A549 (cell line): ENCODE data around the gene EEFSEC. TPM values are rescaled to one million over a fixed set of nuclear protein-coding genes. Genes with fewer than 3 reads are reported as not detected.
A peak's percentile ranks its signal among the peaks of the same experiment; 100 is the strongest.

Experiments
- ATAC-seq, 2 experiments: fragments of 200-7000 bp in 1 of 2; fragments of >200 bp in 1 of 2; cut with Nextera tagmentation in 1 of 2; cut with Tn5 transposase in 1 of 2; 3 replicates each; pipeline versions ENCODE4 v1.8.0 to v1.9.1; 2018 to 2020; ENCODE audit warnings: mild to moderate bottlenecking in 1 of 2, moderate library complexity in 1 of 2
- CTCF ChIA-PET: fragments of 300-600 bp; sonication (Branson Sonifier 250); formaldehyde crosslinking; extraction: SDS; loops from one replicate; lab custom pipeline; 2021; ENCODE audit warnings: antibody characterized with exemption, inconsistent platforms; lab: Yijun Ruan, JAX
- POLR2A ChIA-PET: fragments of 350-600 bp; formaldehyde crosslinking; extraction: SDS; loops from one replicate; lab custom pipeline; 2021; ENCODE audit warnings: antibody characterized with exemption, inconsistent platforms; lab: Yijun Ruan, JAX
- DNase-seq, 2 experiments: peaks; one replicate each; pipeline versions ENCODE4 v3.0.0 to v3.0.0-alpha.2; 2011 to 2016; ENCODE audit warnings: low read depth in 1 of 2, low spot score in 1 of 2
- FAIRE-seq: peaks from 2 replicates; lab custom pipeline; 2011; peaks lifted over from hg19 to GRCh38; lab: Jason Lieb, UNC
- H3K27ac ChIP-seq, 2 experiments: fragments of >200 bp; sonication (Bioruptor Twin); formaldehyde crosslinking; 3 replicates each; pipeline ENCODE4 v1.5.1; 2016 to 2017
- H3K4me1 ChIP-seq: fragments of >200 bp; sonication (Bioruptor Twin); formaldehyde crosslinking; 3 replicates; pipeline ENCODE4 v1.6.1; 2016
- H3K4me2 ChIP-seq: fragments of >200 bp; sonication (Bioruptor Twin); formaldehyde crosslinking; 3 replicates; pipeline ENCODE4 v1.6.1; 2016
- H3K4me3 ChIP-seq: fragments of >200 bp; sonication (Bioruptor Twin); formaldehyde crosslinking; 3 replicates; pipeline ENCODE4 v1.5.1; 2016
- H3K9me3 ChIP-seq: fragments of >200 bp; sonication (Bioruptor Twin); formaldehyde crosslinking; 3 replicates; pipeline ENCODE4 v1.6.1; 2016
- BCL3 ChIP-seq: fragments of >200 bp; sonication (Bioruptor Twin); formaldehyde crosslinking; IDR thresholded peaks from 3 replicates; pipeline ENCODE4 v1.6.1; 2016
- BHLHE40 ChIP-seq: IDR thresholded peaks from 2 replicates; pipeline ENCODE4 v1.6.1; 2012; ENCODE audit warnings: low read depth, low read length, inconsistent platforms
- CBX8 ChIP-seq: fragments of 200-600 bp; sonication (generic); IDR thresholded peaks from 2 replicates; pipeline ENCODE4 v1.6.1; 2016
- CEBPB ChIP-seq, 2 experiments: fragments of >200 bp in 1 of 2; sonication (Bioruptor Twin) in 1 of 2; formaldehyde crosslinking in 1 of 2; IDR thresholded peaks; 2 replicates each; pipeline ENCODE4 v1.6.1; 2012 to 2016
- CHD2 ChIP-seq: fragments of 150-350 bp; IDR thresholded peaks from 2 replicates; pipeline ENCODE4 v1.6.1; 2014; ENCODE audit warnings: low read length; ENCODE audit not compliant: partially characterized antibody
- E2F6 ChIP-seq: IDR thresholded peaks from 2 replicates; pipeline ENCODE4 v1.6.1; 2012; ENCODE audit warnings: low read depth, borderline replicate concordance
- EHMT2 ChIP-seq: fragments of 200-600 bp; sonication (generic); IDR thresholded peaks from 2 replicates; pipeline ENCODE4 v1.6.1; 2016; ENCODE audit warnings: antibody characterized with exemption, low read depth, mild to moderate bottlenecking, moderate library complexity
- ELK1 ChIP-seq: fragments of 150-350 bp; IDR thresholded peaks from 2 replicates; pipeline ENCODE4 v1.6.1; 2014; ENCODE audit warnings: low read depth, mild to moderate bottlenecking, low read length
- ESRRA ChIP-seq: fragments of 150-350 bp; IDR thresholded peaks from 2 replicates; pipeline ENCODE4 v1.6.1; 2014; ENCODE audit warnings: mild to moderate bottlenecking, low read length, borderline replicate concordance
- FOXS1 ChIP-seq: fragments of 250-450 bp; sonication (Bioruptor Pico); IDR thresholded peaks from 2 replicates; pipeline ENCODE4 v1.5.0; 2020; ENCODE audit warnings: mild to moderate bottlenecking, moderate library complexity
- HOXA7 ChIP-seq: fragments of 250-450 bp; sonication (Bioruptor Pico); IDR thresholded peaks from 2 replicates; pipeline ENCODE4 v1.5.0; 2020; ENCODE audit warnings: mild to moderate bottlenecking, moderate library complexity
- JUN ChIP-seq, 2 experiments: fragments of >200 bp; sonication (Bioruptor Twin); formaldehyde crosslinking; IDR thresholded peaks; 2 replicates in 1 of 2; 3 replicates in 1 of 2; pipeline ENCODE4 v1.6.1; 2016 to 2017
- KDM1A ChIP-seq: fragments of 200-600 bp; sonication (generic); IDR thresholded peaks from 2 replicates; pipeline ENCODE4 v1.6.1; 2016; ENCODE audit warnings: low read depth, mild to moderate bottlenecking
- MAX ChIP-seq: IDR thresholded peaks from 2 replicates; pipeline ENCODE4 v1.6.1; 2012
- NFE2L2 ChIP-seq: fragments of 150-350 bp; conservative IDR thresholded peaks from 2 replicates; pipeline ENCODE4 v1.6.1; 2014; ENCODE audit warnings: low read length
- PHF8 ChIP-seq: fragments of 200-600 bp; sonication (generic); IDR thresholded peaks from 2 replicates; pipeline ENCODE4 v1.6.1; 2016; ENCODE audit warnings: low read depth, mild to moderate bottlenecking, antibody characterized with exemption, moderate library complexity, borderline replicate concordance
- POLR2A ChIP-seq: IDR thresholded peaks from 2 replicates; pipeline ENCODE4 v1.6.1; 2012; ENCODE audit warnings: mild to moderate bottlenecking, low read length
- RARB ChIP-seq: fragments of 250-450 bp; sonication (Bioruptor Pico); IDR thresholded peaks from 2 replicates; pipeline ENCODE4 v1.8.0; 2021; ENCODE audit warnings: mild to moderate bottlenecking, moderate library complexity
- RFX5 ChIP-seq: fragments of 450-650 bp; IDR thresholded peaks from 2 replicates; pipeline ENCODE4 v1.7.1; 2014; ENCODE audit warnings: antibody characterized with exemption, mild to moderate bottlenecking, moderate library complexity
- RNF2 ChIP-seq: fragments of 200-600 bp; sonication (generic); IDR thresholded peaks from 2 replicates; pipeline ENCODE4 v1.6.1; 2016; ENCODE audit warnings: low read depth, mild to moderate bottlenecking, antibody characterized with exemption, moderate library complexity, borderline replicate concordance
- SMC3 ChIP-seq: fragments of >200 bp; sonication (Bioruptor Twin); formaldehyde crosslinking; IDR thresholded peaks from 3 replicates; pipeline ENCODE4 v1.6.1; 2018; ENCODE audit warnings: inconsistent platforms
- SREBF2 ChIP-seq: fragments of 450-650 bp; IDR thresholded peaks from 2 replicates; pipeline ENCODE4 v1.6.1; 2014; ENCODE audit warnings: mild to moderate bottlenecking, moderate library complexity
- TFCP2L1 ChIP-seq: fragments of 250-450 bp; sonication (Bioruptor Pico); IDR thresholded peaks from 2 replicates; pipeline ENCODE4 v1.5.0; 2021; ENCODE audit warnings: mild to moderate bottlenecking
- TP53 ChIP-seq: fragments of 250-450 bp; sonication (Bioruptor Pico); IDR thresholded peaks from 2 replicates; pipeline ENCODE4 v1.5.0; 2021; ENCODE audit warnings: mild to moderate bottlenecking, moderate library complexity
- ZFP36 ChIP-seq: fragments of 450-650 bp; IDR thresholded peaks from 2 replicates; pipeline ENCODE4 v1.6.1; 2014; ENCODE audit warnings: borderline replicate concordance; ENCODE audit not compliant: partially characterized antibody
- ZNF302 ChIP-seq: fragments of 250-450 bp; sonication (Bioruptor Pico); IDR thresholded peaks from 2 replicates; pipeline ENCODE4 v1.9.0; 2021; ENCODE audit warnings: inconsistent platforms, mild to moderate bottlenecking, moderate library complexity
- WGBS: methylation state at CpG from one replicate; pipeline ENCODE4 v1.1.6; 2017; ENCODE audit errors: missing lambda C conversion rate; 5-methylcytosine and 5-hydroxymethylcytosine counted together
- polyA plus RNA-seq, 4 experiments: library from polyadenylated mRNA; depleted of rRNA in 3 of 4; stranded (reverse); fragments of >200 nt; fragmentation: RNase III in 1 of 4; extraction: RNeasy Plus Mini Kit Qiagen cat#74134 plus additional on column Dnase treatment in 1 of 4; gene quantifications; 2 replicates in 3 of 4; 3 replicates in 1 of 4; pipeline ENCODE4 v1.2.3, GENCODE V29; 2011 to 2017

The EEFSEC gene
- polyA plus RNA-seq, 2 of the 4 experiments (the other 2 are of a cell fraction) = 6.9 to 7.3 TPM

GRCh38 chr3:128334766-128335165 lies 181.5 kb downstream of the EEFSEC start:
- 90% methylated on average over 2 of the region's 3 CpGs for WGBS
- H3K9me3 ChIP-seq = no peaks in the 10 kb centered on the region
- ChIA-PET POLR2A (no interaction called here), CTCF (interaction anchor here (2.0 kb wide), 1 partner anchor 13 kb away, joined by 11 read pairs; no protein-coding TSS in a partner anchor)
- DNase-seq = no peak
- H3K4me1 ChIP-seq = no peaks in the 10 kb centered on the region
- no peak overlapping the region for H3K4me2 ChIP-seq
- no peak for FAIRE-seq
- no peak for ATAC-seq
- TF ChIP-seq SMC3 (no peak), FOXS1 (CRISPR knock-in tag) (no peak), HOXA7 (no peak), BCL3 (no peak)
- no peak overlapping the region for H3K27ac ChIP-seq
- no peak overlapping the region for H3K4me3 ChIP-seq

- no peak for ATAC-seq
- DNase-seq = no peak
- ChIA-PET CTCF (interaction anchor here (2.0 kb wide), 1 partner anchor 14 kb away, joined by 11 read pairs; no protein-coding TSS in a partner anchor), POLR2A (no interaction called here)
- Histone ChIP-seq H3K4me2 (no peak overlapping the region), H3K27ac (no peak overlapping the region), H3K9me3 (no peaks in the 10 kb centered on the region), H3K4me3 (no peak overlapping the region), H3K4me1 (no peaks in the 10 kb centered on the region)
- TF ChIP-seq E2F6 (no peak), CEBPB (IDR thresholded peaks at IDR 0.05) (no peak), POLR2A (no peak), ZNF302 (CRISPR knock-in tag) (no peak), TFCP2L1 (CRISPR knock-in tag) (no peak)
- 85% methylated on average over 5 of the region's 5 CpGs for WGBS
- FAIRE-seq = no peak
Measured at GRCh38 chr3:128335621-128336296, 182.5 kb downstream of the EEFSEC start.

- no peak overlapping the region for H3K27ac ChIP-seq
- POLR2A ChIA-PET = no interaction called here
- CTCF ChIA-PET = no interaction called here
- TF ChIP-seq ZFP36 (peak; percentile 55), TP53 (no peak), MAX (no peak), JUN (IDR thresholded peaks at IDR 0.05) (no peak), PHF8 (no peak)
- no peaks in the 10 kb centered on the region for H3K4me1 ChIP-seq
- ATAC-seq (no peak), FAIRE-seq (no peak), DNase-seq (no peak)
- H3K4me3 ChIP-seq = no peak overlapping the region
- no peaks in the 10 kb centered on the region for H3K9me3 ChIP-seq
- H3K4me2 ChIP-seq = no peak overlapping the region
- WGBS = 93% methylated on average over 14 of the region's 14 CpGs
Measured at GRCh38 chr3:128336337-128337156, 183.3 kb downstream of the EEFSEC start.

- POLR2A ChIA-PET = no interaction called here
- no peak overlapping the region for H3K27ac ChIP-seq
- no peak overlapping the region for H3K4me2 ChIP-seq
- FAIRE-seq = no peak
- ATAC-seq = no peak
- H3K4me3 ChIP-seq = no peak overlapping the region
- 95% methylated on average over 10 of the region's 10 CpGs for WGBS
- no peaks in the 10 kb centered on the region for H3K9me3 ChIP-seq
- DNase-seq = no peak
- CTCF ChIA-PET = no interaction called here
- H3K4me1 ChIP-seq = no peaks in the 10 kb centered on the region
- TF ChIP-seq BCL3 (no peak), CHD2 (no peak), BHLHE40 (no peak), RNF2 (no peak), EHMT2 (no peak), KDM1A (no peak), RFX5 (no peak), SREBF2 (no peak), POLR2A (no peak), SMC3 (no peak), ESRRA (no peak), RARB (CRISPR knock-in tag) (no peak), ZNF302 (CRISPR knock-in tag) (no peak), TP53 (no peak), CBX8 (no peak), NFE2L2 (no peak), ELK1 (no peak)
Measured at GRCh38 chr3:128337305-128337704, 184.0 kb downstream of the EEFSEC start.
